Measurements from ENCODE around the gene RFX8.

GRCh38 chr2:101446869-101447268, 28.0 kb downstream of the RFX8 start:
- TF ChIP-seq POLR2A (IDR thresholded peaks at IDR 0.05): no peak
- no peak for TF ChIP-seq CTCF (IDR thresholded peaks at IDR 0.05)
- no peak for TF ChIP-seq POLR2AphosphoS5 (IDR thresholded peaks at IDR 0.05)
- TF ChIP-seq EP300 (IDR thresholded peaks at IDR 0.05; ENCODE audit: low read depth): no peak

Data from transverse colon (tissue), 4 donors.